Measurements from ENCODE around the gene KMT2B.

The KMT2B gene

DNA sequence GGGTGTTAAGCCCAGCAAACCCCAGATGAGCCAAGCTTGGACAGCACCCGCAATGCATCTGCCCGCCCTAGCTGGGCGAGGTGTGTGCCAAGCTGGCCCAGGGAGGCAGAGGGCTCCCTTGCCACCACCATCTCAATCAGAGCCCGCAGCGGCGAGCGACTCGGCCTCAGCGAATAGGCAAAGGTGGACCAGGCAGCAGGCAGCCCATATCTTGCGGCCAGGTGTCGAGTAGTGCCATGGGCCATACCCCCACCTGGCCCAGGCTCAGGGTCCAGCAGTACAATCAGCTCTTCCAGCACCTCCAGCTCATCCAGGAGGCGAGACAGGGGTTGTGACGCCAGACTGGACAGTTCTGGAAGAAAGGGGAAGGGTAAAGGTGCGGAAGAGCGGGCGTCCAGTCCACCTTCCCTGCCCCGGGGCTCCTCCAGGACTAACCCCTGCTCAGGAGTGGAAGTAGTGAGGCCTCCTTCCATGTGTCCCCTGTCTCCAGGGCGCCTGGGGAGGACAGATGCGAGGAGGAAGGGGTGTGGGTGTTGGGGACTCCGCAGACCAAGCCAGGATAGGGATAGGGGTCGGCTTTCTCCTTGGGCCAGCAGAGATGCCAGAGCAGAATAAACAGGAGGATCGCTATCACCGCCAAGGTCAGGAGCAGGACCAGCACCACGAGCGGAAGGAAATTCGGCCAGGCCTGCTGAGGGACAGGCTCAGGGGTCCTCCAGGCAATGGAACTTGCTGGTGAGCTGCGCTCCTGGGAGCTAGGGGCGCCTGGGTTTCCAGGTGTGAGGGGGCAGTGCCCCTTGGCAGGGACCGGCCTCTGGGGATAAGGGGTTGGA lies 21.7 kb downstream of the KMT2B start:
- no peak for DNase-seq (ENCODE audit: low spot score)
- TF ChIP-seq, protein P1, sequence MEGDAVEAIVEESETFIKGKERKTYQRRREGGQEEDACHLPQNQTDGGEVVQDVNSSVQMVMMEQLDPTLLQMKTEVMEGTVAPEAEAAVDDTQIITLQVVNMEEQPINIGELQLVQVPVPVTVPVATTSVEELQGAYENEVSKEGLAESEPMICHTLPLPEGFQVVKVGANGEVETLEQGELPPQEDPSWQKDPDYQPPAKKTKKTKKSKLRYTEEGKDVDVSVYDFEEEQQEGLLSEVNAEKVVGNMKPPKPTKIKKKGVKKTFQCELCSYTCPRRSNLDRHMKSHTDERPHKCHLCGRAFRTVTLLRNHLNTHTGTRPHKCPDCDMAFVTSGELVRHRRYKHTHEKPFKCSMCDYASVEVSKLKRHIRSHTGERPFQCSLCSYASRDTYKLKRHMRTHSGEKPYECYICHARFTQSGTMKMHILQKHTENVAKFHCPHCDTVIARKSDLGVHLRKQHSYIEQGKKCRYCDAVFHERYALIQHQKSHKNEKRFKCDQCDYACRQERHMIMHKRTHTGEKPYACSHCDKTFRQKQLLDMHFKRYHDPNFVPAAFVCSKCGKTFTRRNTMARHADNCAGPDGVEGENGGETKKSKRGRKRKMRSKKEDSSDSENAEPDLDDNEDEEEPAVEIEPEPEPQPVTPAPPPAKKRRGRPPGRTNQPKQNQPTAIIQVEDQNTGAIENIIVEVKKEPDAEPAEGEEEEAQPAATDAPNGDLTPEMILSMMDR (IDR thresholded peaks at IDR 0.05; ENCODE audit: extremely low read depth, missing control alignments): no peak

DNA sequence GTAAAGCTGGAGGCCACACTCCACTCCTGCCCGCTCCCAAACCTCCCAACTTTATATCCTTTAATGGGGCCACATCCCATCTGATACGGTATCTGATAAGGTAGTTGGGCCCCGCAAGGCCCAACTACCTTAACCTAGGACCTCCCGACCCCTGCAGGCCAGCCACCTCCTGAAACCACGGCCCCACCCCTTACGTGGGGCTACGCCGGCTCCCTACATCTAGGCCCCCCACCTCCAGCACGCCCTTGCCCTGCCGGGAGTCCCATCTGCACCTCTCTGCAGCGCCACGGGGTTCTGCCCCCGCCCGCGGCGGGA lies 22.3 kb downstream of the KMT2B start:
- TF ChIP-seq, protein P1 (IDR thresholded peaks at IDR 0.05; ENCODE audit: extremely low read depth, missing control alignments): no peak
- no peak for DNase-seq (ENCODE audit: low spot score)

GRCh38 chr19:35740423-35741202 lies 22.8 kb downstream of the KMT2B start:
- TF ChIP-seq, protein P1 (IDR thresholded peaks at IDR 0.05; ENCODE audit: extremely low read depth, missing control alignments): peak; percentile 3
- peak; percentile 98 for DNase-seq (ENCODE audit: low spot score)

DNA sequence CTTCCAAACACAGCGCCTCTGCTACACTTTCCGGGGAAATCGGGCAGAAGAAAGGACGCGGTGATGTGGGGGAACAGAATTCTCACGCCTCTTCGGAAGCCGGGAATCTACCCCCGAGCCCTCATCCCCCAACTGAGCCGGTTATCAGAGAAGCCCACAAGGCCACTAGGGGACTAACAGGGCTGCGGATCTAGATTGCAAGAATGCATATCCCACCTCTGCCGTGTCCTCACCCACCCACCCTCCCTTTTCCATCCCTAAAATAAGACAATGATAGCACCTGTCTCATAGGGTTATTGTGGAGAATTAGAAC lies 23.4 kb downstream of the KMT2B start:
- DNase-seq (ENCODE audit: low spot score): no peak
- TF ChIP-seq, protein P1 (IDR thresholded peaks at IDR 0.05; ENCODE audit: extremely low read depth, missing control alignments): no peak

- peak; percentile 74 for DNase-seq (ENCODE audit: low spot score)
- TF ChIP-seq, protein P1 (IDR thresholded peaks at IDR 0.05; ENCODE audit: extremely low read depth, missing control alignments): no peak
These were observed 24.4 kb downstream of the KMT2B start, which contains the start of gene IGFLR1 for GRCh38 chr19:35742121-35742724. IGFLR1 (minus strand) TSS chr19:35742452; CDS start chr19:35741180, 1,272 bp downstream.

DNA sequence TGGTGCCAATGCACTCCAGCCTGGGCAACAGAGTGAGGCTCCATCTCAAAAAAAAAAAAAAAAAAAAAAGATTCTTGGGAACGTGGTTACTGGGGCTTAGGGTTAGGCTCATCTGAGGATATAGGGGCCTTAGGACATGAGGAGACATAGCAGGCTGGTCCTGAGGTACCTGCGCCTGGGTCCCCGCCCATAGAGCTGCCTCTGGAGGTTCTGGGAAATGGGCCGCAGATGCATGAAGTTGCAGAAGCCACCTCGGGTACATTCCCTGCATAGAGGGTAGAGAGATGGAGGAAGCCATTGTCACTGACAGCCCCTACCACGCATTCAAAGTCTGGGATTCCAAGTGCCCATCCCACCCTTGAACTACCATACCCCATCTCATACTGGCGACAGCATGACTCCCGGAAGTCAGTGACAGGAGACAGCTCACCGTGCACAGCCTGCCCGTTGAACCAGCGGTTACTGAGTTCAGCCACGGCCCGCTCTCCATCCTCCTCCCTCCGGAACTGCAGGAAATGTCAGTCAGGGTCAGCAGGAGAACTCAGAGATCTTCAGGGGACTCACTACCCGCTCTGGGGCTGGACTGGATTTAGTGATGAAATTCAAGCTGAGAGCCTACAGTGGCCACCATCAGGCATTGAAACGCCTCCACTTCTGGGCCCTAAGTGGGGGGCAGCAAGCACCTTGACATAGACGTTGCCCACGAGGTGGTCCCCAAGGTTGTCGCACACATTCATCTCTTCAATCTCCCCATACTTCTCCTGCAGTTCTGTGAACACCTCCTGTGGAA lies 26.0 kb downstream of the KMT2B start:
- TF ChIP-seq, protein P1 (IDR thresholded peaks at IDR 0.05; ENCODE audit: extremely low read depth, missing control alignments): no peak
- no peak for DNase-seq (ENCODE audit: low spot score)
